MM.1S (cell line): ENCODE results near the gene RBM47.

Experiments used
- EZH2 ChIP-seq: fragments of 300-600 bp; sonication (generic); optimal IDR thresholded peaks from 2 replicates; pipeline ENCODE3; 2017; ENCODE audit warnings: low read depth, mild to moderate bottlenecking, antibody characterized with exemption, low read length, mixed read lengths
- EZH2phosphoT487 ChIP-seq: fragments of 300-600 bp; sonication (generic); IDR thresholded peaks from 2 replicates; pipeline ENCODE4 v1.6.1; 2018; ENCODE audit warnings: antibody characterized with exemption, low read length
- TF ChIP-seq, protein P1 (sequence below): fragments of 300-600 bp; sonication (generic); IDR thresholded peaks from 2 replicates; pipeline ENCODE4 v1.5.1; 2016; ENCODE audit warnings: antibody characterized with exemption, low read length, mixed read lengths

DNA sequence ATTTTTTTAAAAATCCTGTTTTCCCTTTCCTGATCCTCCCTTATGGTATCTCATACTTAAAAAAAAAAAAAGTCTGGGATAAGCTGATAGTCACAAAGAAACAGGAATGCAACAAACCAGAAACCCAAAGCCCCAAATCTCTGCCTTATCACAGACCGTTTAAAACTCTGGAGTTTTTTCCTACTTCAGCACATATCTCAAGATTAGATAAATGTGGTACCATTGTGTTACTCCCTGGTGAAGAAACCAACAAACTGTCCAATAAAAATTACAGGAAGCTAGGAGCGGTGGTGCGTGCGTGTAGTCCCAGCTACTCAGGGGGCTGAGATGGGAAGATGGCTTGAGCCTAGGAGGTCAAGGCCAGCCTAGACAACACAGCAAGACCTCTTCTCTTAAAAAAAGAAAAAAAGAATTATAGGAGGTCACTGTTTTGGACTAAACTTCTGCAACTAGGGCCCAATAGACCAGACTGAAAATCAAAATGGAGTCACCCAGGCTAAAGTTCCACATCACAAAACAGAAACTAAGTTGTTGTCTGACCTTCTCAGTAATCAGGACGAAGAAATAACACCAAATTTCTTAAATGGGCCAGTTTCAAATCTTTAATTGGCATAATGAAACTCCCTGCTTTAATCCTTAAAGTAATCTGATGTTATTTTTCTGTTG lies 51.9 kb downstream of the RBM47 start:
- TF ChIP-seq, protein P1, sequence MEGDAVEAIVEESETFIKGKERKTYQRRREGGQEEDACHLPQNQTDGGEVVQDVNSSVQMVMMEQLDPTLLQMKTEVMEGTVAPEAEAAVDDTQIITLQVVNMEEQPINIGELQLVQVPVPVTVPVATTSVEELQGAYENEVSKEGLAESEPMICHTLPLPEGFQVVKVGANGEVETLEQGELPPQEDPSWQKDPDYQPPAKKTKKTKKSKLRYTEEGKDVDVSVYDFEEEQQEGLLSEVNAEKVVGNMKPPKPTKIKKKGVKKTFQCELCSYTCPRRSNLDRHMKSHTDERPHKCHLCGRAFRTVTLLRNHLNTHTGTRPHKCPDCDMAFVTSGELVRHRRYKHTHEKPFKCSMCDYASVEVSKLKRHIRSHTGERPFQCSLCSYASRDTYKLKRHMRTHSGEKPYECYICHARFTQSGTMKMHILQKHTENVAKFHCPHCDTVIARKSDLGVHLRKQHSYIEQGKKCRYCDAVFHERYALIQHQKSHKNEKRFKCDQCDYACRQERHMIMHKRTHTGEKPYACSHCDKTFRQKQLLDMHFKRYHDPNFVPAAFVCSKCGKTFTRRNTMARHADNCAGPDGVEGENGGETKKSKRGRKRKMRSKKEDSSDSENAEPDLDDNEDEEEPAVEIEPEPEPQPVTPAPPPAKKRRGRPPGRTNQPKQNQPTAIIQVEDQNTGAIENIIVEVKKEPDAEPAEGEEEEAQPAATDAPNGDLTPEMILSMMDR: no peak
- no peak for TF ChIP-seq EZH2phosphoT487
- no peak for TF ChIP-seq EZH2
